Uterus (tissue), 4 donors: Measurements from ENCODE around the gene HIGD1A. TPM values are rescaled to one million over a fixed set of nuclear protein-coding genes. Genes with fewer than 3 reads are reported as not detected.

Experiments
- DNase-seq, 2 donors: peaks; one replicate each; pipeline ENCODE4 v3.0.0-alpha.2; 2019 to 2020
- H3K27ac ChIP-seq, 2 donors: fragments of 200-600 bp; sonication (generic); 1 replicate in 1 of 2; 2 replicates in 1 of 2; pipeline ENCODE4 v1.5.1; 2016 to 2018
- H3K27me3 ChIP-seq, 2 donors: fragments of 200-600 bp; sonication (generic); one replicate each; pipeline ENCODE4 v1.5.1; 2018 to 2019; ENCODE audit warnings: control low read depth in 1 of 2
- H3K36me3 ChIP-seq, 2 donors: fragments of 200-600 bp; sonication (generic); one replicate each; pipeline ENCODE4 v1.5.1; 2019; ENCODE audit warnings: control low read depth in 1 of 2
- H3K4me1 ChIP-seq, 2 donors: fragments of 200-600 bp; sonication (generic); one replicate each; pipeline ENCODE4 v1.5.1; 2018 to 2019; ENCODE audit warnings: control low read depth in 1 of 2
- H3K4me3 ChIP-seq, 2 donors: fragments of 200-600 bp; sonication (generic); 1 replicate in 1 of 2; 2 replicates in 1 of 2; pipeline ENCODE4 v1.5.1; 2018 to 2019; ENCODE audit warnings: mild to moderate bottlenecking in 1 of 2
- H3K9me3 ChIP-seq, 2 donors: fragments of 200-600 bp; sonication (generic); one replicate each; pipeline ENCODE4 v1.5.1; 2019; ENCODE audit warnings: control low read depth in 1 of 2
- CTCF ChIP-seq, 4 experiments: fragments of 200-600 bp in 2 of 4; fragments of 450-650 bp in 2 of 4; sonication (generic) in 2 of 4; IDR thresholded peaks; one replicate each; pipeline ENCODE4 v1.5.1; 2016 to 2019; ENCODE audit warnings: antibody characterized with exemption in 4 of 4, mild to moderate bottlenecking in 2 of 4, moderate library complexity in 1 of 4
- POLR2A ChIP-seq, 2 donors: fragments of 450-650 bp; IDR thresholded peaks; one replicate each; pipeline ENCODE4 v1.6.1; 2016; ENCODE audit warnings: antibody characterized with exemption in 2 of 2, mild to moderate bottlenecking in 1 of 2, moderate library complexity in 1 of 2
- intact Hi-C: fragments of 100-400 bp; cut with DNase I; formaldehyde crosslinking; loops from one replicate; pipeline ENCODE4 v1.15.1; 2023; ENCODE audit warnings: low total_unique reads
- total RNA-seq, 4 donors: library from RNA; depleted of rRNA in 3 of 4; stranded (reverse); fragments of >200 nt in 3 of 4; gene quantifications; one replicate each; pipeline versions ENCODE4 v1.1.0 to v1.2.4, GENCODE V29; 2014 to 2023
- donor health status: DM: yes; HTN: yes; CAD: no.

Gene HIGD1A
- total RNA-seq, 4 donors from 2014 or later = 65.3 to 234 (median 103) TPM

- TF ChIP-seq CTCF (IDR thresholded peaks at IDR 0.05) (no peak), POLR2A (IDR thresholded peaks at IDR 0.05) (no peak)
- Histone ChIP-seq H3K9me3 (no peaks in the 10 kb centered on the region), H3K4me3 (no peak overlapping the region), H3K27me3 (no peaks in the 10 kb centered on the region), H3K4me1 (peaks cover 5% of the 10 kb centered on the region in 2 donors), H3K27ac (no peak overlapping the region), H3K36me3 (no peaks in the 10 kb centered on the region)
- intact Hi-C loops = no loop called here
- DNase-seq = no peak
Observed at GRCh38 chr3:42850263-42850662, 46.0 kb upstream of the HIGD1A start.

- H3K4me1 ChIP-seq = peaks cover 5% of the 10 kb centered on the region in 2 donors
- H3K4me3 ChIP-seq = no peak overlapping the region
- H3K36me3 ChIP-seq = no peaks in the 10 kb centered on the region
- no peaks in the 10 kb centered on the region for H3K27me3 ChIP-seq
- no peaks in the 10 kb centered on the region for H3K9me3 ChIP-seq
- no peak for DNase-seq
- intact Hi-C loops = no loop called here
- H3K27ac ChIP-seq = no peak overlapping the region
- TF ChIP-seq CTCF (IDR thresholded peaks at IDR 0.05) (no peak), POLR2A (IDR thresholded peaks at IDR 0.05) (no peak)
Observed at GRCh38 chr3:42849017-42849416, 44.7 kb upstream of the HIGD1A start.

GRCh38 chr3:42847731-42848130 is 43.4 kb upstream of the HIGD1A start:
- Histone ChIP-seq H3K27ac (peak overlapping the region; percentile 48 to 62), H3K4me1 (peaks cover 5% of the 10 kb centered on the region in 2 donors), H3K4me3 (no peak overlapping the region), H3K36me3 (no peaks in the 10 kb centered on the region), H3K9me3 (no peaks in the 10 kb centered on the region), H3K27me3 (no peaks in the 10 kb centered on the region)
- peak in 1 of 2 donors; percentile 27 for DNase-seq
- intact Hi-C loops = no loop called here
- TF ChIP-seq POLR2A (IDR thresholded peaks at IDR 0.05) = no peak
- no peak for TF ChIP-seq CTCF (IDR thresholded peaks at IDR 0.05)

GRCh38 chr3:42846685-42847522 is 42.6 kb upstream of the HIGD1A start:
- TF ChIP-seq CTCF (IDR thresholded peaks at IDR 0.05) = no peak
- no peak for TF ChIP-seq POLR2A (IDR thresholded peaks at IDR 0.05)
- no peak for DNase-seq
- Histone ChIP-seq H3K36me3 (no peaks in the 10 kb centered on the region), H3K27ac (peak overlapping the region; percentile 54 to 62), H3K27me3 (no peaks in the 10 kb centered on the region), H3K4me1 (peaks cover 5% of the 10 kb centered on the region in 2 donors), H3K9me3 (no peaks in the 10 kb centered on the region), H3K4me3 (no peak overlapping the region)
- intact Hi-C loops = no loop called here

GRCh38 chr3:42844815-42845214 is 40.5 kb upstream of the HIGD1A start:
- peak overlapping the region; percentile 54 to 62 for H3K27ac ChIP-seq

More at GRCh38 chr3:42844815-42845214, 40.5 kb upstream of the HIGD1A start:
- H3K4me3 ChIP-seq = no peak overlapping the region
- intact Hi-C loops = no loop called here
- H3K9me3 ChIP-seq = no peaks in the 10 kb centered on the region
- no peaks in the 10 kb centered on the region for H3K36me3 ChIP-seq
- H3K4me1 ChIP-seq = peaks cover 5% of the 10 kb centered on the region in 2 donors
- H3K27me3 ChIP-seq = no peaks in the 10 kb centered on the region
- no peak for TF ChIP-seq CTCF (IDR thresholded peaks at IDR 0.05)
- TF ChIP-seq POLR2A (IDR thresholded peaks at IDR 0.05) = no peak
- DNase-seq = no peak
